ENCODE data around the gene PNKD.
A peak's percentile ranks its signal among the peaks of the same experiment; 100 is the strongest.

- TF ChIP-seq CTCF (IDR thresholded peaks at IDR 0.05; ENCODE audit: low read depth, low read length, poor library complexity, severe bottlenecking) (peak; percentile 87), EZH2phosphoT487 (IDR thresholded peaks at IDR 0.05; ENCODE audit: borderline replicate concordance, low read length) (no peak)
These were observed 12.8 kb upstream of the PNKD start for GRCh38 chr2:218257390-218257981.
